HepG2 (cell line): ENCODE data around the gene LENG1. TPM values are rescaled to one million over a fixed set of nuclear protein-coding genes. Genes with fewer than 3 reads are reported as not detected.
A peak's percentile ranks its signal among the peaks of the same experiment; 100 is the strongest.

Experiments used
- BORCS8-MEF2B ChIP-seq: sonication (generic); formaldehyde crosslinking; IDR thresholded peaks from 2 replicates; pipeline ENCODE4 v1.8.0; 2022; ENCODE audit warnings: mild to moderate bottlenecking, missing genetic modification reagents
- CCAR2 ChIP-seq: fragments of 200-400 bp; formaldehyde crosslinking; optimal IDR thresholded peaks from 2 replicates; pipeline ENCODE3; 2018; ENCODE audit warnings: low read depth, mild to moderate bottlenecking, low read length, moderate library complexity
- CREB1 ChIP-seq, 2 experiments: fragments of 450-650 bp in 1 of 2; IDR thresholded peaks; 2 replicates each; pipeline ENCODE4 v1.6.1; 2016 to 2017; ENCODE audit warnings: control low read depth in 1 of 2, mild to moderate bottlenecking in 1 of 2, missing compliant biosample characterization in 1 of 2, missing genetic modification characterization in 1 of 2
- POLR2AphosphoS5 ChIP-seq: IDR thresholded peaks from 2 replicates; pipeline ENCODE4 v1.6.1; 2012; ENCODE audit warnings: low read depth, low read length
- ZBTB38 ChIP-seq: sonication (generic); formaldehyde crosslinking; IDR thresholded peaks from 2 replicates; pipeline ENCODE4 v1.5.1; 2020; ENCODE audit warnings: mild to moderate bottlenecking, missing genetic modification reagents
- ZFYVE20 ChIP-seq: sonication (generic); formaldehyde crosslinking; IDR thresholded peaks from 2 replicates; pipeline ENCODE4 v1.8.0; 2023; ENCODE audit warnings: low read depth, mild to moderate bottlenecking, moderate library complexity, missing genetic modification reagents, borderline replicate concordance
- ZNF441 ChIP-seq: sonication (generic); formaldehyde crosslinking; IDR thresholded peaks from 2 replicates; pipeline ENCODE4 v1.7.0; 2021; ENCODE audit warnings: missing genetic modification reagents, borderline replicate concordance
- ZNF660 ChIP-seq: sonication (generic); formaldehyde crosslinking; IDR thresholded peaks from 2 replicates; pipeline ENCODE4 v1.5.1; 2020; ENCODE audit warnings: mild to moderate bottlenecking, low read depth, missing genetic modification reagents, borderline replicate concordance
- ZNF768 ChIP-seq: sonication (generic); formaldehyde crosslinking; IDR thresholded peaks from 2 replicates; pipeline ENCODE4 v1.4.0; 2020; ENCODE audit warnings: missing genetic modification reagents
- polyA plus RNA-seq, 8 experiments: library from polyadenylated mRNA; depleted of rRNA in 3 of 8; stranded (reverse) in 7 of 8; unstranded in 1 of 8; fragments of >200 nt; fragmentation: Illumina TruSeq in 4 of 8; extraction: Trizol in 4 of 8; gene quantifications; 2 replicates each; pipeline versions ENCODE4 v1.2.1 to v1.2.3, GENCODE V29; 2011 to 2016; ENCODE audit warnings: low read depth in 4 of 8, missing spikeins in 1 of 8, mixed read lengths in 1 of 8; ENCODE audit not compliant: insufficient read depth in 1 of 8
- total RNA-seq, 5 experiments: library from RNA; depleted of rRNA; stranded (reverse); fragments of >200 nt; fragmentation: Illumina TruSeq; extraction: Trizol; gene quantifications; 2 replicates each; pipeline ENCODE4 v1.2.3, GENCODE V29; 2016; ENCODE audit warnings: low read depth in 1 of 5
- TF ChIP-seq, protein P1 (sequence below): sonication (generic); formaldehyde crosslinking; IDR thresholded peaks from 2 replicates; pipeline ENCODE4 v1.8.0; 2022; ENCODE audit warnings: mild to moderate bottlenecking, missing genetic modification reagents, borderline replicate concordance
- TF ChIP-seq, protein P2 (sequence below): sonication (generic); formaldehyde crosslinking; IDR thresholded peaks from 2 replicates; pipeline ENCODE4 v1.4.0; 2020; ENCODE audit warnings: mild to moderate bottlenecking, missing genetic modification reagents
- TF ChIP-seq, protein P3 (sequence below): sonication (generic); formaldehyde crosslinking; IDR thresholded peaks from 2 replicates; pipeline ENCODE4 v1.4.0; 2020; ENCODE audit warnings: missing genetic modification reagents, borderline replicate concordance
- TF ChIP-seq, protein P4 (sequence below): sonication (generic); formaldehyde crosslinking; IDR thresholded peaks from 2 replicates; pipeline ENCODE4 v1.4.0; 2020; ENCODE audit warnings: mild to moderate bottlenecking, low read depth, missing genetic modification reagents

Gene LENG1
- total and polyA plus RNA-seq, 2 of the 13 experiments (the other 11 are each of a cell fraction or from before 2014, with no cell fraction given): 1.8 to 3.8 TPM

DNA sequence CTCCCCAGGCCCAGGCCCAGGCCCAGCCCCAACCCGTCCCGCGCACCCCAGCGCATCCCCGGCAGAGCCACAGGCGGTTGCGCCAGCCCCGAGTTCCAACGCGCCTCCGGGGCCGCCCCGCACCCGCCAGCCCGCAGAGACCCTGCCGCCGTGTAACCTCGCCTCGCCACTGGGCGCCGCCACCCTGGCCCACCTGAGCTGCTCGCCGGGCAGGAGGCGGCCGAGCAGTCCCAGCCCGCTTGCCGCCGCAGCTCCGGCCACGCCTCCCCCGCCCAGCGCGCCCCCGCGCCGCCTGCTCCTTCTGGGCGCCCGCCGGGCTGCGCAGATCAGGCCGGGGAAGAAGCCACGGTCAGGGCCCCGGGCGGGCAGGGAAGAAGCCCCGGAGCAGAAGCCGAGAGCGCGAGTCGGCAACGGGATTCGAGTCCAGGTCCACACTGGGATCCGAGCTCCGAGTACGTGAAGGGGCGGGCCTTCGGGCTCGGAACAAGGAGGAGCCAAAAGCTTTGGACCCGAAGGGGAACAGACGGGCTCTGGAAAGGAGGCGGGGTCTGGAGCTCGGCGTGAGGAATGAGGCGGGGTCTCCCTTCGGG lies 29.7 kb upstream of the LENG1 start, which contains the start of gene MBOAT7 (continued):
- no peak for TF ChIP-seq ZFYVE20 (CRISPR knock-in tag)
- TF ChIP-seq, protein P1, sequence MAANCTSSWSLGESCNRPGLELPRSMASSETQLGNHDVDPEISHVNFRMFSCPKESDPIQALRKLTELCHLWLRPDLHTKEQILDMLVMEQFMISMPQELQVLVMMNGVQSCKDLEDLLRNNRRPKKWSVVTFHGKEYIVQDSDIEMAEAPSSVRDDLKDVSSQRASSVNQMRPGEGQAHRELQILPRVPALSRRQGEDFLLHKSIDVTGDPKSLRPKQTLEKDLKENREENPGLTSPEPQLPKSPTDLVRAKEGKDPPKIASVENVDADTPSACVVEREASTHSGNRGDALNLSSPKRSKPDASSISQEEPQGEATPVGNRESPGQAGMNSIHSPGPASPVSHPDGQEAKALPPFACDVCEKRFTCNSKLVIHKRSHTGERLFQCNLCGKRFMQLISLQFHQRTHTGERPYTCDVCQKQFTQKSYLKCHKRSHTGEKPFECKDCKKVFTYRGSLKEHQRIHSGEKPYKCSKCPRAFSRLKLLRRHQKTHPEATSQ (CRISPR knock-in tag): 0 out of 2 replicates have a peak, but pooled peaks have one; percentile 3
- TF ChIP-seq, protein P2, sequence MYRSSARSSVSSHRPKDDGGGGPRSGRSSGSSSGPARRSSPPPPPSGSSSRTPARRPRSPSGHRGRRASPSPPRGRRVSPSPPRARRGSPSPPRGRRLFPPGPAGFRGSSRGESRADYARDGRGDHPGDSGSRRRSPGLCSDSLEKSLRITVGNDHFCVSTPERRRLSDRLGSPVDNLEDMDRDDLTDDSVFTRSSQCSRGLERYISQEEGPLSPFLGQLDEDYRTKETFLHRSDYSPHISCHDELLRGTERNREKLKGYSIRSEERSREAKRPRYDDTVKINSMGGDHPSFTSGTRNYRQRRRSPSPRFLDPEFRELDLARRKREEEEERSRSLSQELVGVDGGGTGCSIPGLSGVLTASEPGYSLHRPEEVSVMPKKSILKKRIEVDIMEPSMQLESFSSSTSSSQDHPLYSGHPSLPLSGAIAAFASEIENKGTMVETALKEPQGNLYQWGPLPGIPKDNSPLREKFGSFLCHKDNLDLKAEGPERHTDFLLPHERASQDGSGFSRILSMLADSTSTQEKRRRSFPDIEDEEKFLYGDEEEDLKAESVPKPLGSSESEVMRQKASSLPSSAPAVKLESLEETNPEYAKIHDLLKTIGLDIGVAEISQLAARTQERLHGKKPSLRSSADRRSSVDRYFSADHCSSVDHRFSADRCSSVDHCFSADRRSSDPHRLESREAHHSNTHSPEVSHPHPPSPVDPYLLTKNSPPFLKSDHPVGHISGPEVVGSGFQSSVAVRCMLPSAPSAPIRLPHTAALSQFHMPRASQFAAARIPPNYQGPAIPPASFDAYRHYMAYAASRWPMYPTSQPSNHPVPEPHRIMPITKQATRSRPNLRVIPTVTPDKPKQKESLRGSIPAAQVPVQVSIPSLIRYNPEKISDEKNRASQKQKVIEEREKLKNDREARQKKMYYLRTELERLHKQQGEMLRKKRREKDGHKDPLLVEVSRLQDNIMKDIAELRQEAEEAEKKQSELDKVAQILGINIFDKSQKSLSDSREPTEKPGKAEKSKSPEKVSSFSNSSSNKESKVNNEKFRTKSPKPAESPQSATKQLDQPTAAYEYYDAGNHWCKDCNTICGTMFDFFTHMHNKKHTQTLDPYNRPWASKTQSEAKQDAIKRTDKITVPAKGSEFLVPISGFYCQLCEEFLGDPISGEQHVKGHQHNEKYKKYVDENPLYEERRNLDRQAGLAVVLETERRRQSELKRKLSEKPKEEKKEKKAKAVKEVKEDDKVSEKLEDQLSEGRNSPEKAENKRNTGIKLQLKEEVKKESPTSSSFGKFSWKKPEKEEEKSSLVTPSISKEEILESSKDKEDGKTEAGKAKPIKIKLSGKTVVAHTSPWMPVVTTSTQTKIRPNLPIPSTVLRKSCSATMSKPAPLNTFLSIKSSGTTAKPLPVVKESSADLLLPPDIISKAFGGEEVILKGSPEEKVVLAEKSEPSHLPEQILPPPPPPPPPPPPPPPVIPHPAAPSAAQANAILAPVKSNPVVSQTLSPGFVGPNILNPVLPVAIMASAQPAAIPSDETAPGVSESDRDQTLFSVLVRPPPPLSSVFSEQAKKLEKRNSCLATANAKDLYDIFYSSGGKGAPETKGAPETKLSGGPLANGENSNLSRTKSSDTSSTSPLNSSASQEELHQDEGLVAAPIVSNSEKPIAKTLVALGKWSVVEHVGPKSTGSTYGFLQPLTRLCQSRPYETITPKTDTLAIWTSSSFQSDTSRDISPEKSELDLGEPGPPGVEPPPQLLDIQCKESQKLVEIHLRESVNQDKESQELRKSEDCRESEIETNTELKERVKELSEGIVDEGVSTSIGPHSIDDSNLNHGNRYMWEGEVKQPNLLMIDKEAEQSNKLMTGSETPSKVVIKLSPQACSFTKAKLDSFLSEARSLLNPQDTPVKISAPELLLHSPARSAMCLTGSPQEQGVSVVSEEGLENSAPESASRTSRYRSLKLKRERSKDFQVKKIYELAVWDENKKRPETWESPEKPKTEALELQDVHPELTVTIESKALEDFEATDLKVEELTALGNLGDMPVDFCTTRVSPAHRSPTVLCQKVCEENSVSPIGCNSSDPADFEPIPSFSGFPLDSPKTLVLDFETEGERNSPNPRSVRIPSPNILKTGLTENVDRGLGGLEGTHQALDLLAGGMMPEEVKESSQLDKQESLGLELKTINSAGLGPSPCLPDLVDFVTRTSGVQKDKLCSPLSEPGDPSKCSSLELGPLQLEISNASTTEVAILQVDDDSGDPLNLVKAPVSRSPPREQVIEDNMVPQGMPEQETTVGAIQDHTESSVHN (CRISPR knock-in tag): no peak; the same call in 1 of the 2 replicates
- TF ChIP-seq ZBTB38 (CRISPR knock-in tag): peak; percentile 46; the same call in 1 of the 2 replicates
- TF ChIP-seq CREB1 (IDR thresholded peaks at IDR 0.05): no peak
- TF ChIP-seq CREB1 (CRISPR knock-in tag; IDR thresholded peaks at IDR 0.05): no peak
- TF ChIP-seq, protein P3, sequence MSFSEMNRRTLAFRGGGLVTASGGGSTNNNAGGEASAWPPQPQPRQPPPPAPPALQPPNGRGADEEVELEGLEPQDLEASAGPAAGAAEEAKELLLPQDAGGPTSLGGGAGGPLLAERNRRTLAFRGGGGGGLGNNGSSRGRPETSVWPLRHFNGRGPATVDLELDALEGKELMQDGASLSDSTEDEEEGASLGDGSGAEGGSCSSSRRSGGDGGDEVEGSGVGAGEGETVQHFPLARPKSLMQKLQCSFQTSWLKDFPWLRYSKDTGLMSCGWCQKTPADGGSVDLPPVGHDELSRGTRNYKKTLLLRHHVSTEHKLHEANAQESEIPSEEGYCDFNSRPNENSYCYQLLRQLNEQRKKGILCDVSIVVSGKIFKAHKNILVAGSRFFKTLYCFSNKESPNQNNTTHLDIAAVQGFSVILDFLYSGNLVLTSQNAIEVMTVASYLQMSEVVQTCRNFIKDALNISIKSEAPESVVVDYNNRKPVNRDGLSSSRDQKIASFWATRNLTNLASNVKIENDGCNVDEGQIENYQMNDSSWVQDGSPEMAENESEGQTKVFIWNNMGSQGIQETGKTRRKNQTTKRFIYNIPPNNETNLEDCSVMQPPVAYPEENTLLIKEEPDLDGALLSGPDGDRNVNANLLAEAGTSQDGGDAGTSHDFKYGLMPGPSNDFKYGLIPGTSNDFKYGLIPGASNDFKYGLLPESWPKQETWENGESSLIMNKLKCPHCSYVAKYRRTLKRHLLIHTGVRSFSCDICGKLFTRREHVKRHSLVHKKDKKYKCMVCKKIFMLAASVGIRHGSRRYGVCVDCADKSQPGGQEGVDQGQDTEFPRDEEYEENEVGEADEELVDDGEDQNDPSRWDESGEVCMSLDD (CRISPR knock-in tag): 0 out of 2 replicates have a peak, but pooled peaks have one; percentile 25
- peak; percentile 84 for TF ChIP-seq ZNF441 (CRISPR knock-in tag)
- peak; percentile 39 for TF ChIP-seq ZNF768 (CRISPR knock-in tag)
- no peak for TF ChIP-seq CCAR2
- TF ChIP-seq BORCS8-MEF2B (CRISPR knock-in tag): no peak
- peak; percentile 91 for TF ChIP-seq POLR2AphosphoS5
- TF ChIP-seq, protein P4, sequence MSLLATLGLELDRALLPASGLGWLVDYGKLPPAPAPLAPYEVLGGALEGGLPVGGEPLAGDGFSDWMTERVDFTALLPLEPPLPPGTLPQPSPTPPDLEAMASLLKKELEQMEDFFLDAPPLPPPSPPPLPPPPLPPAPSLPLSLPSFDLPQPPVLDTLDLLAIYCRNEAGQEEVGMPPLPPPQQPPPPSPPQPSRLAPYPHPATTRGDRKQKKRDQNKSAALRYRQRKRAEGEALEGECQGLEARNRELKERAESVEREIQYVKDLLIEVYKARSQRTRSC (CRISPR knock-in tag): 0 out of 2 replicates have a peak, but pooled peaks have one; percentile 47
- no peak for TF ChIP-seq ZNF660 (CRISPR knock-in tag)
